Stromal cell of bone marrow (primary cell): ENCODE measurements around the gene WDR72.
"Not testable (repeated sequence)": the region's sequence is repeated elsewhere in the genome, so short reads cannot be mapped to it uniquely, and the experiment has no call there.

ENCODE experiments used
- DNase-seq: peaks from one replicate; pipeline ENCODE4 v3.0.0-alpha.2; 2012; ENCODE audit warnings: low read depth

Gene WDR72

GRCh38 chr15:53759411-53759931, at the start of gene WDR72:
Gene WDR72 (minus strand): TSS chr15:53759663. CDS start chr15:53733149, 26,514 bp downstream.
- DNase-seq: no peak

GRCh38 chr15:53808058-53808706, 48.7 kb upstream of the WDR72 start:
- no peak for DNase-seq

DNA sequence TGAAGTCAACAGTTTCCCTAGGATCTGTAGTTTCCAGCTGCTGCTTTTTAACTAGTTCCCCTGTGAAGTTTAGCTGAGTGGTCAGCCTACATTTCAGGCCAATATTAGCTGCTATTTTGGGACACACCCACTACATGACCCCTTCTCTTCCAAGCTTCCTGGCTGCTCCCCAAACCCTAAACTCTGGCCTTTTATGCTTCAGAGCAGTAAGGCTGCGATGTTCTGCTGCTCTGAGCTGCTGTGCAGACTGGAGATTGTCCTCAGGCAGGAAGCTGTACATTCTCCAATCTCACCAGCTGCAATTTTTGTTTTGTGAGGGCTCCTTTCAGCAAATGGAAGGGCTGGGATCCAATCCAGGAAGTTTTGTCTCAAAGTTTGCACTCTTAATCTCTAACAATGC, 48.0 kb upstream of the WDR72 start:
- no peak for DNase-seq

- DNase-seq: no peak
Measured at GRCh38 chr15:53802672-53803071, 43.2 kb upstream of the WDR72 start.

GRCh38 chr15:53791581-53791980, 32.1 kb upstream of the WDR72 start:
- no peak for DNase-seq

GRCh38 chr15:53789654-53790375, 30.4 kb upstream of the WDR72 start:
- no peak for DNase-seq

DNA sequence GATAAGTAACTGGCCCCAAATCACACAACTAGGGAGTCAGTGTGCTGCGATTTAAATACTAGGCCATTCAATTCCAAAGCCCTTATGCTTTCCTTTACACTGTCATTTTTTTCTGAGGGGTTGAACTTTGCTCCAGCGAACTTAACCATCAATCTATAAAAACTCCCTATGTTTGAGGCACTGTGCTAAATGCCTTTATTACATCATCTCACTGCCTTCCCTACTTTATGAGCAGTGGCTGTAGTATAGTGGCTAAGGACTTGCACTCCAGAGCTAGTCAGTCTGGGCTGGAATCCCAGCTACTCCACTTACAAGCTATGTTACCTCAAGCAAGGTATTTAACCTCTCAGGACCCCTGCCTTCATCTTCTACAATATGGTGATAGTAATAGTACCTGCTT, 26.9 kb upstream of the WDR72 start:
- no peak for DNase-seq

- not testable (repeated sequence) for DNase-seq
Measured at GRCh38 chr15:53785241-53785640, 25.8 kb upstream of the WDR72 start.

DNA sequence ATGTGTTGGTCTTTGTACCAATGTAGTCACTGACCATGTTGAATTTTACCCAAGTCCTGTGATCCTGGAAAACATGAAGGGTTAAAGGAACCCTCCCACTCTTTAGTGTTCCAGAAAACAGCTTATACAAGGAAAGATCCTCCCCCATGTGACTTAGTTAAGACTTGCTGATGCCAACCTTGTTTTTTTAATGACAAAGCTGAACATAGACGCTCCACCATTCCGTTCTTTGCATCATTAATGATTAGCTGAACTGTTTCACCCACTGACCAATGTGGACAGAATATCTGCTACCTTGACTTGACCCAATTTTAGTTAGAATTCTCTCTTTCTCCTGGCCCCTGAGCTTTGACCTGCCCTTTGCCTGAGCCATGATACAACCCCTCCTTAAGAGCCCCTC, 3.5 kb upstream of the WDR72 start:
- no peak for DNase-seq

GRCh38 chr15:53758412-53758811, 1.1 kb downstream of the WDR72 start:
- DNase-seq: no peak

DNA sequence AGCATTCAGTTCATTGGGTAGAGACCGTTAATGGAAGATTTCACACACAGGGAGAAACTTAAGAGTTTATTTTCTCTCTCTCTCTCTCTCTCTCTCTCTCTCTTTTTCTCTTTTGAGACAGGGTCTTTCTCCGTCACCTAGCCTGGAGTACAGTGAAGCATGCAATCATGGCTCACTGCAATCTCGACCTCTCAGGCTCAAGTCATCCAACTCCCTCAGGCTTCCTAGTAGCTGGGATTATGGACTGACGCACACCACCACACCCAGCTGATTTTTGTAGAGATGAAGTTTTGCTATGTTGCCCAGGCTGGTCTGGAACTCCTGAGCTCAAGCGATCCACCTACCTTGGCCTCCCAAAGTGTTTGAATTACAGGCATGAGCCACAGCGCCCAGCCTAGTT, 1.6 kb downstream of the WDR72 start:
- DNase-seq: no peak

- no peak for DNase-seq
Measured at GRCh38 chr15:53753813-53754212, 5.7 kb downstream of the WDR72 start.

GRCh38 chr15:53752406-53752805, 7.1 kb downstream of the WDR72 start:
- DNase-seq: no peak

DNA sequence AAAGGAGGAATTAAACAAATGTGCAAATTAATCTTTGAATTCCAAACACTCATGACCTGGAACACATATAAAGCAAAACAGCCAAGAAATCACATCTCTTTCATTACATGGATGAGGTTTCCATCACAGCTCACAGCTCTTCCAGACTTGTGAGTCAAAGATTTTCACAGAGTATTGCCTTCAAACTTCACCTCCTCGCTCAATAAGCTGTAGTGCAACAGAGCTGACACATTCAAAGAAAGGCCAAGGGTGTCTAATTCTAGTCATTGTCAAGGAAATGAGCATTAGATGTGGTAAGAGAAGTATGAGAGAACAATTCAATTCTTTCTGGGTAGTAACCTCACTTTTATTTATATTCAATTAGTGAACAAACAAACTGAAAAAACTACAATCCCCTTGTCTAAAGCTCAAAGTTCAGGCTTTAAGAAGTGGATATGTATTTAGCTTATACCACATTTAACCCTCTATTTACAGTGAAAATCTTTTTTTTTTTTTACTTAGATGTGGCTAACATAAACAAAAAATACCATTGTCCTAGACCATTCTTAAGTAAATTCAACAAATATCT, 11.9 kb downstream of the WDR72 start:
- no peak for DNase-seq

DNA sequence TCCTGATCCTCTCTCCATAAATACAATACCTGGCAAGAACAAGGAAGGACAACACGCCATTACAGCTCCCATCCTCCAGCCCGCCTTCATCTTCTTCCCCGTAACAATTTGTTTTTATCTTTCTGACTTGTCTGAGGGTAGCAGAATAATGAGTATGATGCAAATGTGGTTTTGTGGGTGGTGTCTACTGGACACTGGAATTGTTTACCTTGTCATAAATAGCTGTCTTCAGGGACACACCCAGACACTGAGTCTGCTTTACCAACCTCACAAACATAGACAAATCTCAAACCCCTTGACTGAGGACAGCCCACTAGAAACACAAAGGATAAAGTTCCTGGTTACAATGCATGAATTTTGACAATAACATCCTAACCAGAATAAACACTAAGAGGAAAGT, 13.4 kb downstream of the WDR72 start:
- no peak for DNase-seq

DNA sequence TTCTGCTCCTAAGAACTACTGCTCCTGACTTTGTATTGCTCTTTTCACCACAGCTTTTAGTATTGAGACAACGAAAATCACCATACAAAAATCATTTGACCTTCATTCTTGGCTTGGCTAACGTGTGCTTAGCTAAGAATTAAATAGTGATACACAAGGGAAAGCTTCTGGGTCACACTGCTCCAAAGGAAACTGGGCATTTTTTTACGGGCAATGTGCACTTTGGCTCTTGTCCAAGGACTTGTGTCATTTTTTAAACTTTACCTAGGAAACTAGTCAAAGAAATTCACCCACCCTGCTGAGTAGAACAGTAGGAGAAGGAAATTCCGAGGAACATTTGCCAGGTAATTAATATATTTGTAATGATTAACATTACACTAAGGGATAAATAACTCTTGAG, 19.8 kb downstream of the WDR72 start:
- no peak for DNase-seq

- no peak for DNase-seq
Measured at GRCh38 chr15:53739187-53739586, 20.3 kb downstream of the WDR72 start.

- no peak for DNase-seq
Measured at GRCh38 chr15:53721334-53722087, 38.0 kb downstream of the WDR72 start.

- DNase-seq: no peak
Measured at GRCh38 chr15:53716909-53717876, 42.3 kb downstream of the WDR72 start.

DNA sequence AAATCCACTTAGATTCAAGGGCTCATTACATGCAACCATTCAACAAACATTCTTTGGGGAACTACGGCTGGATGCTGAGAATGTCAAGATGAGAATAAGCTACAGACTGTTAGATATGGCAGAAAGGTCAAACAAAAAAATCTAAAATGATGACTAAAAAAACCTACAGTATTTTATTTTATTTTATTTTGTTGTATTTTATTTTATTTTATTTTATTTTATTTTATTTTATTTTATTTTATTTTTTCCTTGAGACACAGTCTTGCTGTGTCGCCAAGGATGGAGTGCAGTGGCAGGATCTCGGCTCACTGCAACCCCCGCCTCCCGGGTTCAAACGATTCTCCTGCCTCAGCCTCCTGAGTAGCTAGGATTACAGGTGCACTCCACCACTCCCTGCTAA, 46.2 kb downstream of the WDR72 start:
- no peak for DNase-seq

DNA sequence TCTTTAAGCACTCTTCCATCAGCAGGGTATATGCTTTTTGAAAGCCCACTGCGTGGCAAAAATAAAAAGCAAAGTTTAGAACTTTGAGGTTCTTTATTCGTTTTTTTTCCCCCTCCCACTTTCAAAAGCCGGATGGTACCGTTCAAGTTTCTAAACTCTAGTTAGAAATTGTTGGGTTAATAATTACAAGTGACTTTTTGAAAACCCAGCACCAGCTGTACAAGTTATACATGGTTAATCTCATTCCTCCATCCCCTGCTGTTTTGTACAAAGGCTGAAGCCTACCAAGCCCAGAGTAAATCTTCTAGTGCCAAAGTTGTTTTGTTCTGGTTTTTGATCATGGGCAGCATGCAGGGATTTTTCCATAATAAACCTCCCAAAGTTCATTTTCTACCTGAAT, 48.6 kb downstream of the WDR72 start:
- no peak for DNase-seq
